Ovary (tissue), 3 donors: ENCODE data around the gene TMEM234.

Experiments
- EP300 ChIP-seq: sonication (generic); formaldehyde crosslinking; IDR thresholded peaks from one replicate; pipeline ENCODE4 v1.6.1; 2017; ENCODE audit warnings: antibody characterized with exemption
- POLR2A ChIP-seq: fragments of 450-650 bp; IDR thresholded peaks from one replicate; pipeline ENCODE4 v1.6.1; 2017; ENCODE audit warnings: antibody characterized with exemption, mild to moderate bottlenecking, moderate library complexity
- TF ChIP-seq, protein P1 (sequence below), 3 donors: fragments of 450-650 bp in 2 of 3; fragments of 200-600 bp in 1 of 3; IDR thresholded peaks; one replicate each; pipeline versions ENCODE4 v1.5.1 to v1.8.0; 2016 to 2022; ENCODE audit warnings: antibody characterized with exemption in 3 of 3, mild to moderate bottlenecking in 1 of 3
- donor health status: DM: no; HTN: no; CAD: no.

GRCh38 chr1:32221980-32222755 is at the start of gene TMEM234, which contains the start of gene EIF3I:
- TF ChIP-seq POLR2A (peak; percentile 97), EP300 (peak; percentile 91)
- TF ChIP-seq, protein P1, sequence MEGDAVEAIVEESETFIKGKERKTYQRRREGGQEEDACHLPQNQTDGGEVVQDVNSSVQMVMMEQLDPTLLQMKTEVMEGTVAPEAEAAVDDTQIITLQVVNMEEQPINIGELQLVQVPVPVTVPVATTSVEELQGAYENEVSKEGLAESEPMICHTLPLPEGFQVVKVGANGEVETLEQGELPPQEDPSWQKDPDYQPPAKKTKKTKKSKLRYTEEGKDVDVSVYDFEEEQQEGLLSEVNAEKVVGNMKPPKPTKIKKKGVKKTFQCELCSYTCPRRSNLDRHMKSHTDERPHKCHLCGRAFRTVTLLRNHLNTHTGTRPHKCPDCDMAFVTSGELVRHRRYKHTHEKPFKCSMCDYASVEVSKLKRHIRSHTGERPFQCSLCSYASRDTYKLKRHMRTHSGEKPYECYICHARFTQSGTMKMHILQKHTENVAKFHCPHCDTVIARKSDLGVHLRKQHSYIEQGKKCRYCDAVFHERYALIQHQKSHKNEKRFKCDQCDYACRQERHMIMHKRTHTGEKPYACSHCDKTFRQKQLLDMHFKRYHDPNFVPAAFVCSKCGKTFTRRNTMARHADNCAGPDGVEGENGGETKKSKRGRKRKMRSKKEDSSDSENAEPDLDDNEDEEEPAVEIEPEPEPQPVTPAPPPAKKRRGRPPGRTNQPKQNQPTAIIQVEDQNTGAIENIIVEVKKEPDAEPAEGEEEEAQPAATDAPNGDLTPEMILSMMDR (IDR thresholded peaks at IDR 0.05) = no peak
